ENCODE measurements around the gene APOH. TPM values are rescaled to one million over a fixed set of nuclear protein-coding genes. Genes with fewer than 3 reads are reported as not detected.

APOH gene
- total RNA-seq, 4 donors from 2014 or later: not detected

DNA sequence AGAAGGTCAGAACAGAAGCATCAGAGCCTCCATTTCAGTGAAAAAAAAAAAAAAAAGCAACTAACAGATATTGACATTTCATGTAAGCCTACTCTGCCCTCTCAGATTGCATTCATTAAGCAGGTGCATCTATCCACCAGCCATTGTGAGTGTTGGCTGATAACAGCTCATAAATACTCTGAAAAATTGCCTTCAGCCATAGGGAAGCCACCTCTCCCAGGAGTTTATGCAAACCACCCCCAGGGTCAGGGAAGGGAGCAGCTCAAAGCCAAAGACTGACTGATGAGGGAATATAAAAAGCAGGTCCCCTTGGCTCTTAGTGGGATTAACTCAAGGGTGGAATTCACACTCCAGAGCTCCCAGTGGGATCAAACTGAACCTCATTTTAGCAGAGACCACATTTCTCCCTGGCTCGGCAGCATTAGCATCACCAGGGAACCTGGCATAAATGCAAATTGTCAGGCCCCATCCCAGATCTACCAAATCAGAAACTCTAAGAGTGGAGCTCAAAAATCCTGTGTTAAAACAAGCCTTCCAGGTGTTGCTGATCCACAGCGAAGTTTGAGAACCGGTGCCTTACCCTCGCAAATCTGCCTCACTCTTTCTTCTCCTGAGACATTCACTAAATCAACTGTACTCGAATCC lies 14.2 kb downstream of the APOH start:
- H3K4me3 ChIP-seq (ENCODE audit: low read depth, poor library complexity, severe bottlenecking): no peak overlapping the region
- intact Hi-C loops (cut with DNase I; ENCODE audit: low total_unique reads): no loop called here
- no peak for TF ChIP-seq POLR2A (IDR thresholded peaks at IDR 0.05)
- TF ChIP-seq, protein P1, sequence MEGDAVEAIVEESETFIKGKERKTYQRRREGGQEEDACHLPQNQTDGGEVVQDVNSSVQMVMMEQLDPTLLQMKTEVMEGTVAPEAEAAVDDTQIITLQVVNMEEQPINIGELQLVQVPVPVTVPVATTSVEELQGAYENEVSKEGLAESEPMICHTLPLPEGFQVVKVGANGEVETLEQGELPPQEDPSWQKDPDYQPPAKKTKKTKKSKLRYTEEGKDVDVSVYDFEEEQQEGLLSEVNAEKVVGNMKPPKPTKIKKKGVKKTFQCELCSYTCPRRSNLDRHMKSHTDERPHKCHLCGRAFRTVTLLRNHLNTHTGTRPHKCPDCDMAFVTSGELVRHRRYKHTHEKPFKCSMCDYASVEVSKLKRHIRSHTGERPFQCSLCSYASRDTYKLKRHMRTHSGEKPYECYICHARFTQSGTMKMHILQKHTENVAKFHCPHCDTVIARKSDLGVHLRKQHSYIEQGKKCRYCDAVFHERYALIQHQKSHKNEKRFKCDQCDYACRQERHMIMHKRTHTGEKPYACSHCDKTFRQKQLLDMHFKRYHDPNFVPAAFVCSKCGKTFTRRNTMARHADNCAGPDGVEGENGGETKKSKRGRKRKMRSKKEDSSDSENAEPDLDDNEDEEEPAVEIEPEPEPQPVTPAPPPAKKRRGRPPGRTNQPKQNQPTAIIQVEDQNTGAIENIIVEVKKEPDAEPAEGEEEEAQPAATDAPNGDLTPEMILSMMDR (IDR thresholded peaks at IDR 0.05): no peak
- 82% methylated on average over 5 of the region's 5 CpGs for WGBS, 2 donors
- no peak for DNase-seq (ENCODE audit: low spot score in 2 of 2)

DNA sequence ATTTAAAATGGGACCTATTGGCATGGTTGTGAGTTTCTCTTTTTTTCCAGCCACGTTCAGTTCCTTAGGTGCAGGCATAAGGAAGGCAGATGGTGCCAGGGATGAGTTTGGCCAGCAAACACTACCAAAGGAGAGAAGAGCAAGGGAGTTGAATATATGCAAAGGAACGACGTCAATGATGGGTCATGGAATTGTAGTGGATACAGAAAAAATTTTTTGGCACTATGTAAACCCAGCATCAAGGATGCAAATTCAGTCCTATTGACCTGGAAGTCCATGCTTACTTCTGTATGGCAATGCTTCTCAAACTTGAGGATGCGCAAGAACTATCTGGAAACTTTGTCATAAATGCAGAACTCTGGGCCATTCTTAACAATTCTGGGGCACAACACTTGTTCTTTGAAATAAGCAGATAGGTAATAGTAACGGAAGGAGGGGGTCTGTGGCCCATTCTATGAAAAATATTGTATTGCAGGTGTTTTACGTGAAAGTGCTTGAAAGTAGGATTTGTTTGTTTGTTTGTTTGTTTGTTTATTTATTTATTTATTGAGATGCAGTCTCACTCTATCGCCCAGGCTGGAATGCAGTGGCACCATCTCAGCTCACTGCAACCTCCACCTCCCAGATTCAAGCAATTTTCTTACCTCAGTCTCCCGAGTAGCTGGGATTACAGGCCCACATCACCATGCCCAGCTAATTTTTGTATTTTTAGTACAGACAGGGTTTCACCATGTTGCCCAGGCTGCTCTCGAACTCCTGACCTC lies 18.0 kb downstream of the APOH start:
- no peak for DNase-seq (ENCODE audit: low spot score in 2 of 2)
- 86 to 91% methylated on average over 9 of the region's 9 CpGs for WGBS, 2 donors
- no peak for TF ChIP-seq POLR2A (IDR thresholded peaks at IDR 0.05)
- TF ChIP-seq, protein P1 (IDR thresholded peaks at IDR 0.05): no peak
- H3K4me3 ChIP-seq (ENCODE audit: low read depth, poor library complexity, severe bottlenecking): no peak overlapping the region
- intact Hi-C loops (cut with DNase I; ENCODE audit: low total_unique reads): no loop called here

DNA sequence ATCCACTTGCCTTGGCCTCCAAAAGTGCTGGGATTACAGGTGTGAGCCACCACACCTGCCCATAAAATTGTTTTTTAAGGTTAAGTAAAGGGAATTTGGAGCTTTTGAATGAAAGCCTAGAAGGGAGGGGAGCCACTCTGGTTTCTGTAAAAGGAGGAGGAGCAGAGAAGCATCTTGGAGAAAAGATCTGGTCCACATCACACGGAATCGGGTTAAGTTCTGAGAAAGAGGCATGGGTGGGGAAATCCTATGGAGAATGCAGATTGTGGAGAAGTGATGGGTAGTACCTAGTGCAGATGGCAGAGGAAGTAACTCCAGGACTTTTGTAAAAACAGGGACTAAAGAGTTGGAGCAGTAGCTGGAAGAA lies 19.0 kb downstream of the APOH start:
- TF ChIP-seq, protein P1 (IDR thresholded peaks at IDR 0.05): no peak
- no peak for TF ChIP-seq POLR2A (IDR thresholded peaks at IDR 0.05)
- intact Hi-C loops (cut with DNase I; ENCODE audit: low total_unique reads): no loop called here
- DNase-seq (ENCODE audit: low spot score in 2 of 2): no peak
- WGBS, 2 donors: 82 to 90% methylated on average over 2 of the region's 2 CpGs
- no peak overlapping the region for H3K4me3 ChIP-seq (ENCODE audit: low read depth, poor library complexity, severe bottlenecking)

DNA sequence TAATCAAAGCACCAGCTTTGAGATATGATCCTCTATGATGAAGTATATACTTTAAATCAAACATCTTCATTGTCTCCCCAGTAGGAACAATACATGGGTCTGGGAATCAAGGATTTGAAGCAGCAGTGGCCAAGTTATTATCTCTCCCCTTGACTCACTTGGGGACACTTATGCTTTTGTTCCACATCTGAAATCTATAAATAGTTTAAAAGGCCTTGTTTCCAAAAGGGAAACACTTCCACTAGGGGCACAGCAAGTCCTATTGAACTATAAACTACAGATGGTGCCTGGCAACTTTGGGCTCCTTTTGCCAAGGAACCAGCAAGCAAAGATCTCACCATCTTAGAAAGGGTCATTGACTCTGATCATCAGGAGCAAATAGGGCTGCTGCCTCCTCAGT lies 21.3 kb downstream of the APOH start:
- no peak for DNase-seq (ENCODE audit: low spot score in 2 of 2)
- intact Hi-C loops (cut with DNase I; ENCODE audit: low total_unique reads): loop anchor here (10.0 kb wide), 1 partner anchor 697 kb away; no protein-coding TSS in a partner anchor
- no peak overlapping the region for H3K4me3 ChIP-seq (ENCODE audit: low read depth, poor library complexity, severe bottlenecking)
- TF ChIP-seq, protein P1 (IDR thresholded peaks at IDR 0.05): no peak
- TF ChIP-seq POLR2A (IDR thresholded peaks at IDR 0.05): no peak

DNA sequence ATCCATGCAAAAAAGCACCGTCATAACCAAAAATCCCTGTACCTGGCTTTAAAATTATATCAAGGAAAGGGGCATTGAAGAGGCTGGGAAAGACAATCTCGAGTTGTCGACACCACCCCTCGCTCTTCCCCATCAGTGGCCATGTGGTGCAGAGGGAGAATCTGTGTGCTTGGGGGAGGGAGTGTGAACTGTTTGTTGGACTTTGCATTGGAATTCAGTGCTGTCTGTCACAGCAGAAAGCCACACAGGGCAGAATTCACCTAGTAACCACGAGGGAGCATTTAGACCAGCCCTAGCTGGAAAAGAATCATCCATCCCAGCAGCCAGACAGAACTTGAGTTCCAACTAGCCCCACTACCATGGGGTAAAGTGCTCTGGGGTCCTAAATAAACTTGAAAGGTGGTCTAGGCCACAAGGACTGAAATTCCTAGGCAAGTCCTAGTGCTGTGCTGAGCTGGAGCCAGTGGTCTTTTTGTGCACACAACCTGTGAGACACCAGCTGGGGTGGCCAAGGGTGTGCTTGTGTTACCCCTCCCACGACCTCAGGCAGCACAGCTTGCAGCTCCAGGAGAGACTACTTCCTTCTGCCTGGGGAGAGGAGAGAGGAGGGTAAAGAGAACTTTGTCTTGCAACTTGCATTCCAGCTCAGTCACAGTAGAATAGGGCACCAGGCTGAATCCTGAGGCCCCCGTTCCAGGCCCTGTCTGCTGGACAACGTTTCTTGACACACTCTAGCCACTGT lies 25.8 kb downstream of the APOH start:
- H3K4me3 ChIP-seq (ENCODE audit: low read depth, poor library complexity, severe bottlenecking): no peak overlapping the region
- DNase-seq (ENCODE audit: low spot score in 2 of 2): no peak
- no peak for TF ChIP-seq POLR2A (IDR thresholded peaks at IDR 0.05)
- TF ChIP-seq, protein P1 (IDR thresholded peaks at IDR 0.05): no peak
- intact Hi-C loops (cut with DNase I; ENCODE audit: low total_unique reads): loop anchor here (10.0 kb wide), 1 partner anchor 701 kb away; no protein-coding TSS in a partner anchor
- WGBS, 2 donors: 88 to 92% methylated on average over 8 of the region's 8 CpGs
